Esophagus muscularis mucosa (tissue), 3 donors: ENCODE results near the gene TMEM108.

Experiments used
- CTCF ChIP-seq, 3 experiments: fragments of 200-600 bp in 2 of 3; fragments of 450-650 bp in 1 of 3; sonication (generic) in 2 of 3; IDR thresholded peaks; one replicate each; pipeline ENCODE4 v1.5.1; 2017 to 2019; ENCODE audit warnings: antibody characterized with exemption in 3 of 3, mild to moderate bottlenecking in 2 of 3, moderate library complexity in 1 of 3
- POLR2A ChIP-seq: fragments of 450-650 bp; IDR thresholded peaks from one replicate; pipeline ENCODE4 v1.6.1; 2017; ENCODE audit warnings: antibody characterized with exemption, moderate library complexity, mild to moderate bottlenecking, low read depth

DNA sequence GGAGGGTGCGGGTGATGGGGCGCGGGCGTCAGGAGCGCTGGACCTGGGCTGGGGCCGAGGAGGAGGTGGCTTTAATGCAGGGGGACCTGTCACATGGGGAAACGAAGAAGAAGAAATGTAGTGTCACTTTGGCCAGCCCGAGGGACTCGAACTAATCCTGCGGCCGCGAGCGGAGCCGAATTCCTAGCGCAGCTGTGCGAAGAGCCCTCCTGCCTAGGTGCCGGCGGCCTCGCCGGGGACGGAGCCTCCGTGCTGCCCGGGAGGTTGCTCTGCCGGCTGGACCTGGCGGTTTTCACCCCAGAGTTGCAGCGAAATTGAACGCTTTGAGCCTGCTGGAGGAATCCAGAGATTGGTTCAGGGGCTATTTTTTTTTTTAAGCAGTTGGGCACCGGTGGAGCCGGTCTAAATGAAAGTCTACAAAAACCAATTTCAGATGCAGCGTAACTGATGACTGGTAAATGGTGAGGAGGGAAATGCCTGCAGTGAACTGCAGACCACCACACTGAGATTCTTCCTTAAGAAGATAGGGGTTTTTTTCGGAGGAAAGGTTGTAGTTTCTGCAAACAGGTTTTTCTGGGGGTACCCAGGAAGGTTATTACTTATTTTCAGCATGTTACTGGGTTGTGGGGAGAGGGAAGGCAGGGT lies 662 bp downstream of the TMEM108 start:
- TF ChIP-seq POLR2A (no peak), CTCF (IDR thresholded peaks at IDR 0.05) (no peak)
